ENCODE measurements around the gene SH3GL3.

GRCh38 chr15:83489690-83490089 is 42.5 kb downstream of the SH3GL3 start:
- TF ChIP-seq CTCF (conservative IDR thresholded peaks at IDR 0.05 in 1 of 2, IDR thresholded peaks at IDR 0.05 in 1 of 2; ENCODE audit: extremely low read depth in 1 of 2, insufficient read depth in 1 of 2, low read depth in 1 of 2, low read length in 2 of 2) (no peak), EZH2 (IDR thresholded peaks at IDR 0.05; ENCODE audit: borderline replicate concordance, low read length) (no peak)

Measured in mammary epithelial cell (primary cell).